Smooth muscle cell (in vitro differentiated cells): ENCODE data around the gene LCN1. TPM values are rescaled to one million over a fixed set of nuclear protein-coding genes. Genes with fewer than 3 reads are reported as not detected.

ENCODE experiments used
- DNase-seq: peaks from one replicate; lab custom pipeline; 2025; ENCODE audit not compliant: unreplicated experiment; lab: John Stamatoyannopoulos, UW
- H2AFZ ChIP-seq: fragments of 200-600 bp; sonication (generic); 2 replicates; pipeline ENCODE4 v1.6.0; 2016; ENCODE audit warnings: antibody characterized with exemption, low read depth, mild to moderate bottlenecking
- H3F3A ChIP-seq: fragments of 200-600 bp; sonication (generic); 2 replicates; pipeline ENCODE4 v1.6.0; 2017; ENCODE audit warnings: antibody characterized with exemption, low read depth
- H3K27ac ChIP-seq: fragments of 200-600 bp; sonication (generic); 2 replicates; pipeline ENCODE4 v1.5.1; 2016; ENCODE audit warnings: low read depth, mild to moderate bottlenecking
- H3K27me3 ChIP-seq: fragments of 200-600 bp; sonication (generic); 2 replicates; pipeline ENCODE4 v1.6.1; 2016; ENCODE audit warnings: low read depth, mild to moderate bottlenecking
- H3K36me3 ChIP-seq: fragments of 200-600 bp; sonication (generic); 2 replicates; pipeline ENCODE4 v1.5.1; 2016; ENCODE audit warnings: low read depth
- H3K4me1 ChIP-seq: fragments of 200-600 bp; sonication (generic); 2 replicates; pipeline ENCODE4 v1.5.1; 2016; ENCODE audit warnings: low read depth
- H3K4me2 ChIP-seq: fragments of 200-600 bp; sonication (generic); 2 replicates; pipeline ENCODE4 v1.6.0; 2016; ENCODE audit warnings: mild to moderate bottlenecking
- H3K4me3 ChIP-seq: fragments of 200-600 bp; sonication (generic); 2 replicates; pipeline ENCODE4 v1.5.1; 2016; ENCODE audit warnings: mild to moderate bottlenecking
- H3K79me2 ChIP-seq: fragments of 200-600 bp; sonication (generic); 2 replicates; pipeline ENCODE4 v1.6.0; 2016; ENCODE audit warnings: low read depth, mild to moderate bottlenecking
- H3K9ac ChIP-seq: fragments of 200-600 bp; sonication (generic); 2 replicates; pipeline ENCODE4 v1.6.0; 2016; ENCODE audit warnings: low read depth
- H3K9me3 ChIP-seq: fragments of 200-600 bp; sonication (generic); replicated peaks from 2 replicates; pipeline ENCODE4 v1.5.1; 2016; ENCODE audit warnings: low read depth
- H4K20me1 ChIP-seq: fragments of 200-600 bp; sonication (generic); 2 replicates; pipeline ENCODE4 v1.6.0; 2016; ENCODE audit warnings: low read depth
- CTCF ChIP-seq: fragments of 200-600 bp; sonication (generic); IDR thresholded peaks from 2 replicates; pipeline ENCODE4 v1.5.1; 2017; ENCODE audit warnings: borderline replicate concordance, mild to moderate bottlenecking, antibody characterized with exemption; ENCODE audit not compliant: insufficient read depth, poor library complexity, severe bottlenecking
- WGBS: methylation state at CpG from one replicate; pipeline ENCODE4 v1.1.7; 2016; ENCODE audit warnings: low lambda C conversion rate; 5-methylcytosine and 5-hydroxymethylcytosine counted together
- polyA plus RNA-seq: library from polyadenylated mRNA; unstranded; fragments of >200 nt; fragmentation: Nextera tagmentation; extraction: Ambion mirVana; gene quantifications from 2 replicates; pipeline ENCODE4 v1.2.1, GENCODE V29; 2016
- total RNA-seq: library from RNA; depleted of rRNA; stranded (reverse); fragments of >200 nt; gene quantifications from 2 replicates; pipeline ENCODE4 v1.2.3, GENCODE V29; 2014

The LCN1 gene
- total and polyA plus RNA-seq, 2 experiments from 2014 or later: 0.85 to 5.6 TPM

GRCh38 chr9:135561391-135562234, 40.4 kb downstream of the LCN1 start, which contains the start of gene PAEP:
Gene PAEP (plus strand): TSS chr9:135561756.
- no peak within 1 kb of the TSS for H3K9ac ChIP-seq
- no peak within 1 kb of the TSS for H2AFZ ChIP-seq
- DNase-seq: no peak
- H3K27ac ChIP-seq: no peak within 1 kb of the TSS
- no peak within 1 kb of the TSS for H3K4me2 ChIP-seq
- no peaks in the 10 kb centered on the region for H3K36me3 ChIP-seq
- no peaks in the 10 kb centered on the region for H4K20me1 ChIP-seq
- no peaks in the 10 kb centered on the region for H3K9me3 ChIP-seq
- no peak within 1 kb of the TSS for H3K4me3 ChIP-seq
- H3F3A ChIP-seq: no peaks in the 10 kb centered on the region
- no peak for TF ChIP-seq CTCF
- WGBS: 88% methylated on average over 20 of the region's 20 CpGs
- H3K4me1 ChIP-seq: no peaks in the 10 kb centered on the region
- no peaks in the 10 kb centered on the region for H3K79me2 ChIP-seq
- no peaks in the 10 kb centered on the region for H3K27me3 ChIP-seq

GRCh38 chr9:135562235-135562745, 41.0 kb downstream of the LCN1 start:
- Histone ChIP-seq H3K4me2 (no peak overlapping the region), H3F3A (no peaks in the 10 kb centered on the region), H3K27me3 (no peaks in the 10 kb centered on the region), H4K20me1 (no peaks in the 10 kb centered on the region), H3K36me3 (no peaks in the 10 kb centered on the region), H3K27ac (no peak overlapping the region), H3K79me2 (no peaks in the 10 kb centered on the region), H3K9me3 (no peaks in the 10 kb centered on the region), H3K9ac (no peak overlapping the region), H3K4me1 (no peaks in the 10 kb centered on the region), H3K4me3 (no peak overlapping the region), H2AFZ (no peak overlapping the region)
- WGBS: 93% methylated on average over 16 of the region's 17 CpGs
- DNase-seq: no peak
- no peak for TF ChIP-seq CTCF

GRCh38 chr9:135563039-135563476, 41.8 kb downstream of the LCN1 start:
- Histone ChIP-seq H3K79me2 (no peaks in the 10 kb centered on the region), H3K4me3 (no peak overlapping the region), H3F3A (no peaks in the 10 kb centered on the region), H3K4me2 (no peak overlapping the region), H3K27me3 (no peaks in the 10 kb centered on the region), H3K9ac (no peak overlapping the region), H3K36me3 (no peaks in the 10 kb centered on the region), H4K20me1 (no peaks in the 10 kb centered on the region), H3K27ac (no peak overlapping the region), H2AFZ (no peak overlapping the region), H3K9me3 (no peaks in the 10 kb centered on the region), H3K4me1 (no peaks in the 10 kb centered on the region)
- DNase-seq: no peak
- WGBS: 77% methylated on average over 1 of the region's 1 CpG
- no peak for TF ChIP-seq CTCF

- H3K36me3 ChIP-seq: no peaks in the 10 kb centered on the region
- no peak for DNase-seq
- no peak overlapping the region for H3K9ac ChIP-seq
- H2AFZ ChIP-seq: no peak overlapping the region
- no peaks in the 10 kb centered on the region for H3K79me2 ChIP-seq
- no peak overlapping the region for H3K4me3 ChIP-seq
- no peaks in the 10 kb centered on the region for H4K20me1 ChIP-seq
- H3K4me1 ChIP-seq: no peaks in the 10 kb centered on the region
- H3F3A ChIP-seq: no peaks in the 10 kb centered on the region
- H3K27me3 ChIP-seq: no peaks in the 10 kb centered on the region
- no peak overlapping the region for H3K4me2 ChIP-seq
- no peak overlapping the region for H3K27ac ChIP-seq
- H3K9me3 ChIP-seq: no peaks in the 10 kb centered on the region
- TF ChIP-seq CTCF: no peak
- 91% methylated on average over 12 of the region's 12 CpGs for WGBS
Observed at GRCh38 chr9:135563858-135564257, 42.6 kb downstream of the LCN1 start.
